HepG2 (cell line): Measurements from ENCODE around the gene KSR1. TPM values are rescaled to one million over a fixed set of nuclear protein-coding genes. Genes with fewer than 3 reads are reported as not detected.

Experiments
- AGO2 ChIP-seq: fragments of 200-400 bp; formaldehyde crosslinking; optimal IDR thresholded peaks from 2 replicates; pipeline ENCODE3; 2017; ENCODE audit warnings: mild to moderate bottlenecking, low read depth, low read length, moderate library complexity
- CCAR2 ChIP-seq: fragments of 200-400 bp; formaldehyde crosslinking; optimal IDR thresholded peaks from 2 replicates; pipeline ENCODE3; 2018; ENCODE audit warnings: low read depth, mild to moderate bottlenecking, low read length, moderate library complexity
- KLF15 ChIP-seq: sonication (generic); formaldehyde crosslinking; IDR thresholded peaks from 2 replicates; pipeline ENCODE4 v1.8.1; 2023; ENCODE audit warnings: borderline replicate concordance, mild to moderate bottlenecking, inconsistent platforms, missing genetic modification reagents, mixed read lengths
- LRRFIP1 ChIP-seq: sonication (generic); formaldehyde crosslinking; conservative IDR thresholded peaks from 2 replicates; pipeline ENCODE4 v1.4.0; 2020; ENCODE audit warnings: missing genetic modification reagents
- NFE2L1 ChIP-seq: sonication (generic); formaldehyde crosslinking; IDR thresholded peaks from 2 replicates; pipeline ENCODE4 v1.4.0; 2020; ENCODE audit warnings: missing genetic modification reagents, mild to moderate bottlenecking, borderline replicate concordance
- TARDBP ChIP-seq: sonication (generic); formaldehyde crosslinking; IDR thresholded peaks from 2 replicates; pipeline ENCODE4 v1.8.0; 2022; ENCODE audit warnings: mild to moderate bottlenecking, missing genetic modification reagents
- TRIM22 ChIP-seq: fragments of 450-650 bp; IDR thresholded peaks from 2 replicates; pipeline ENCODE4 v1.6.1; 2017
- ZNF136 ChIP-seq: sonication (generic); formaldehyde crosslinking; IDR thresholded peaks from 2 replicates; pipeline ENCODE4 v1.8.1; 2022; ENCODE audit warnings: low read depth, mild to moderate bottlenecking, moderate library complexity, missing genetic modification reagents
- ZNF335 ChIP-seq: sonication (generic); formaldehyde crosslinking; IDR thresholded peaks from 2 replicates; pipeline ENCODE4 v1.4.0; 2020; ENCODE audit warnings: missing genetic modification reagents
- polyA plus RNA-seq, 8 experiments: library from polyadenylated mRNA; depleted of rRNA in 3 of 8; stranded (reverse) in 7 of 8; unstranded in 1 of 8; fragments of >200 nt; fragmentation: Illumina TruSeq in 4 of 8; extraction: Trizol in 4 of 8; gene quantifications; 2 replicates each; pipeline versions ENCODE4 v1.2.1 to v1.2.3, GENCODE V29; 2011 to 2016; ENCODE audit warnings: low read depth in 4 of 8, missing spikeins in 1 of 8, mixed read lengths in 1 of 8; ENCODE audit not compliant: insufficient read depth in 1 of 8
- total RNA-seq, 5 experiments: library from RNA; depleted of rRNA; stranded (reverse); fragments of >200 nt; fragmentation: Illumina TruSeq; extraction: Trizol; gene quantifications; 2 replicates each; pipeline ENCODE4 v1.2.3, GENCODE V29; 2016; ENCODE audit warnings: low read depth in 1 of 5
- TF ChIP-seq, protein P1 (sequence below): sonication (generic); formaldehyde crosslinking; IDR thresholded peaks from 2 replicates; pipeline ENCODE4 v1.8.0; 2022; ENCODE audit warnings: missing genetic modification reagents, mild to moderate bottlenecking, inconsistent platforms, borderline replicate concordance
- TF ChIP-seq, protein P2 (sequence below): sonication (generic); formaldehyde crosslinking; IDR thresholded peaks from 2 replicates; pipeline ENCODE4 v1.4.0; 2020; ENCODE audit warnings: missing genetic modification reagents, borderline replicate concordance
- TF ChIP-seq, protein P3 (sequence below): sonication (generic); formaldehyde crosslinking; IDR thresholded peaks from 2 replicates; pipeline ENCODE4 v1.4.0; 2020; ENCODE audit warnings: missing genetic modification reagents, borderline replicate concordance

Gene KSR1
- total and polyA plus RNA-seq, 2 of the 13 experiments (the other 11 are each of a cell fraction or from before 2014, with no cell fraction given): 10.1 to 16.6 TPM

GRCh38 chr17:27504188-27504995 lies 48.1 kb downstream of the KSR1 start (continued):
- TF ChIP-seq, protein P1, sequence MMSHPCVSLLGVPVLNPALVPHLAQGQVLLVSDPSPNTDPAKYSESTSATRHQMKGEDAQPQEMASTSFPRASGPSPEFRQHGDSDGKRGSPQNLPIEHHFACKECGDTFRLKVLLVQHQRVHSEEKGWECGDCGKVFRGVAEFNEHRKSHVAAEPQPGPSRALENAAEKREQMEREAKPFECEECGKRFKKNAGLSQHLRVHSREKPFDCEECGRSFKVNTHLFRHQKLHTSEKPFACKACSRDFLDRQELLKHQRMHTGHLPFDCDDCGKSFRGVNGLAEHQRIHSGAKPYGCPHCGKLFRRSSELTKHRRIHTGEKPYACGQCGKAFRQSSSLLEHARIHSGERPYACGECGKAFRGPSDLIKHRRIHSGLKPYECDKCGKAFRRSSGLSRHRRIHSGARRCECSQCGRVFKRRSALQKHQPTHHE (CRISPR knock-in tag): no peak
- TF ChIP-seq AGO2: no peak
- no peak for TF ChIP-seq ZNF136 (CRISPR knock-in tag)
- TF ChIP-seq NFE2L1: no peak
- TF ChIP-seq TRIM22: no peak
- no peak for TF ChIP-seq ZNF335
- no peak for TF ChIP-seq CCAR2
- no peak for TF ChIP-seq LRRFIP1 (CRISPR knock-in tag)
- TF ChIP-seq KLF15 (CRISPR knock-in tag): no peak
- TF ChIP-seq, protein P2, sequence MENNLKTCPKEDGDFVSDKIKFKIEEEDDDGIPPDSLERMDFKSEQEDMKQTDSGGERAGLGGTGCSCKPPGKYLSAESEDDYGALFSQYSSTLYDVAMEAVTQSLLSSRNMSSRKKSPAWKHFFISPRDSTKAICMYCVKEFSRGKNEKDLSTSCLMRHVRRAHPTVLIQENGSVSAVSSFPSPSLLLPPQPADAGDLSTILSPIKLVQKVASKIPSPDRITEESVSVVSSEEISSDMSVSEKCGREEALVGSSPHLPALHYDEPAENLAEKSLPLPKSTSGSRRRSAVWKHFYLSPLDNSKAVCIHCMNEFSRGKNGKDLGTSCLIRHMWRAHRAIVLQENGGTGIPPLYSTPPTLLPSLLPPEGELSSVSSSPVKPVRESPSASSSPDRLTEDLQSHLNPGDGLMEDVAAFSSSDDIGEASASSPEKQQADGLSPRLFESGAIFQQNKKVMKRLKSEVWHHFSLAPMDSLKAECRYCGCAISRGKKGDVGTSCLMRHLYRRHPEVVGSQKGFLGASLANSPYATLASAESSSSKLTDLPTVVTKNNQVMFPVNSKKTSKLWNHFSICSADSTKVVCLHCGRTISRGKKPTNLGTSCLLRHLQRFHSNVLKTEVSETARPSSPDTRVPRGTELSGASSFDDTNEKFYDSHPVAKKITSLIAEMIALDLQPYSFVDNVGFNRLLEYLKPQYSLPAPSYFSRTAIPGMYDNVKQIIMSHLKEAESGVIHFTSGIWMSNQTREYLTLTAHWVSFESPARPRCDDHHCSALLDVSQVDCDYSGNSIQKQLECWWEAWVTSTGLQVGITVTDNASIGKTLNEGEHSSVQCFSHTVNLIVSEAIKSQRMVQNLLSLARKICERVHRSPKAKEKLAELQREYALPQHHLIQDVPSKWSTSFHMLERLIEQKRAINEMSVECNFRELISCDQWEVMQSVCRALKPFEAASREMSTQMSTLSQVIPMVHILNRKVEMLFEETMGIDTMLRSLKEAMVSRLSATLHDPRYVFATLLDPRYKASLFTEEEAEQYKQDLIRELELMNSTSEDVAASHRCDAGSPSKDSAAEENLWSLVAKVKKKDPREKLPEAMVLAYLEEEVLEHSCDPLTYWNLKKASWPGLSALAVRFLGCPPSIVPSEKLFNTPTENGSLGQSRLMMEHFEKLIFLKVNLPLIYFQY (CRISPR knock-in tag): no peak
- TF ChIP-seq, protein P3, sequence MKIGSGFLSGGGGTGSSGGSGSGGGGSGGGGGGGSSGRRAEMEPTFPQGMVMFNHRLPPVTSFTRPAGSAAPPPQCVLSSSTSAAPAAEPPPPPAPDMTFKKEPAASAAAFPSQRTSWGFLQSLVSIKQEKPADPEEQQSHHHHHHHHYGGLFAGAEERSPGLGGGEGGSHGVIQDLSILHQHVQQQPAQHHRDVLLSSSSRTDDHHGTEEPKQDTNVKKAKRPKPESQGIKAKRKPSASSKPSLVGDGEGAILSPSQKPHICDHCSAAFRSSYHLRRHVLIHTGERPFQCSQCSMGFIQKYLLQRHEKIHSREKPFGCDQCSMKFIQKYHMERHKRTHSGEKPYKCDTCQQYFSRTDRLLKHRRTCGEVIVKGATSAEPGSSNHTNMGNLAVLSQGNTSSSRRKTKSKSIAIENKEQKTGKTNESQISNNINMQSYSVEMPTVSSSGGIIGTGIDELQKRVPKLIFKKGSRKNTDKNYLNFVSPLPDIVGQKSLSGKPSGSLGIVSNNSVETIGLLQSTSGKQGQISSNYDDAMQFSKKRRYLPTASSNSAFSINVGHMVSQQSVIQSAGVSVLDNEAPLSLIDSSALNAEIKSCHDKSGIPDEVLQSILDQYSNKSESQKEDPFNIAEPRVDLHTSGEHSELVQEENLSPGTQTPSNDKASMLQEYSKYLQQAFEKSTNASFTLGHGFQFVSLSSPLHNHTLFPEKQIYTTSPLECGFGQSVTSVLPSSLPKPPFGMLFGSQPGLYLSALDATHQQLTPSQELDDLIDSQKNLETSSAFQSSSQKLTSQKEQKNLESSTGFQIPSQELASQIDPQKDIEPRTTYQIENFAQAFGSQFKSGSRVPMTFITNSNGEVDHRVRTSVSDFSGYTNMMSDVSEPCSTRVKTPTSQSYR (CRISPR knock-in tag): no peak
- no peak for TF ChIP-seq TARDBP (CRISPR knock-in tag)
